GM10266 (cell line): ENCODE measurements around the gene AGRN.

Source experiments
- DNase-seq: peaks from one replicate; pipeline ENCODE4 v3.0.0; 2012; ENCODE audit errors: extremely low spot score
- TF ChIP-seq, protein P1 (sequence below): IDR thresholded peaks from 2 replicates; pipeline ENCODE4 v1.5.1; 2012; ENCODE audit warnings: mild to moderate bottlenecking, low read depth; ENCODE audit not compliant: control insufficient read depth, insufficient read depth; ENCODE audit errors: missing control alignments

AGRN gene

DNA sequence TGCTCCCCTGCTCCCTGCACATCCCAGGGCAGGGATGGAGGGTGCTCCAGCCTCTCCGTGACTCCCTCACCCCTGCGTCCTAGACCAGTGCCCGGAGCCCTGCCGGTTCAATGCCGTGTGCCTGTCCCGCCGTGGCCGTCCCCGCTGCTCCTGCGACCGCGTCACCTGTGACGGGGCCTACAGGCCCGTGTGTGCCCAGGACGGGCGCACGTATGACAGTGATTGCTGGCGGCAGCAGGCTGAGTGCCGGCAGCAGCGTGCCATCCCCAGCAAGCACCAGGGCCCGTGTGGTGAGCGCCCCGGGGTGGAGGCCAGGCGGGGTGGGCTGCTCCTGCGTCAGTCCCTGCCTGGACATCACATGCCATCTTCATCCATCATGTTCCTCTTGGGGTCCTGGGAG lies 22.0 kb downstream of the AGRN start:
- TF ChIP-seq, protein P1, sequence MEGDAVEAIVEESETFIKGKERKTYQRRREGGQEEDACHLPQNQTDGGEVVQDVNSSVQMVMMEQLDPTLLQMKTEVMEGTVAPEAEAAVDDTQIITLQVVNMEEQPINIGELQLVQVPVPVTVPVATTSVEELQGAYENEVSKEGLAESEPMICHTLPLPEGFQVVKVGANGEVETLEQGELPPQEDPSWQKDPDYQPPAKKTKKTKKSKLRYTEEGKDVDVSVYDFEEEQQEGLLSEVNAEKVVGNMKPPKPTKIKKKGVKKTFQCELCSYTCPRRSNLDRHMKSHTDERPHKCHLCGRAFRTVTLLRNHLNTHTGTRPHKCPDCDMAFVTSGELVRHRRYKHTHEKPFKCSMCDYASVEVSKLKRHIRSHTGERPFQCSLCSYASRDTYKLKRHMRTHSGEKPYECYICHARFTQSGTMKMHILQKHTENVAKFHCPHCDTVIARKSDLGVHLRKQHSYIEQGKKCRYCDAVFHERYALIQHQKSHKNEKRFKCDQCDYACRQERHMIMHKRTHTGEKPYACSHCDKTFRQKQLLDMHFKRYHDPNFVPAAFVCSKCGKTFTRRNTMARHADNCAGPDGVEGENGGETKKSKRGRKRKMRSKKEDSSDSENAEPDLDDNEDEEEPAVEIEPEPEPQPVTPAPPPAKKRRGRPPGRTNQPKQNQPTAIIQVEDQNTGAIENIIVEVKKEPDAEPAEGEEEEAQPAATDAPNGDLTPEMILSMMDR, result no peak
- no peak for DNase-seq

DNA sequence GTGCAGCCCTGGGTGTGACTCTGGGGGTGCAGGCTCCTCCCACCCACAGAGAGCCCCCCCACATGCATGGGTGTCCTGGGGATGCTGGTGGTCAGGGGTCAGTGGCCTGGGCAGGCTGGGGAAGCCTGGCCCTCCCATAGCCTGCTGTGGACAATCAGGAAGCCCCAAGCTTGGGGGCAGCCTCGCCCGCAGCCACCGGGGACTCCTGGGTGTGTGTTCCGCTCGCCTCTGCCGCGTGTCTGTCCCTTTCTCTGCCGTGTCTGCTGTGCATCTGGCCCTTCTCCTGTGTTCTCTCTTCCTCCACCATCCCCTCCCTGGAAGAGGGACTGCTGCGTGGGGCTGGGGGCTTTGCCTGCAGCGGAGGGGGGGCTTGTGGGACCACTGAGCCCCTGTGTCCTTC lies 22.9 kb downstream of the AGRN start:
- TF ChIP-seq, protein P1, result no peak
- no peak for DNase-seq

DNA sequence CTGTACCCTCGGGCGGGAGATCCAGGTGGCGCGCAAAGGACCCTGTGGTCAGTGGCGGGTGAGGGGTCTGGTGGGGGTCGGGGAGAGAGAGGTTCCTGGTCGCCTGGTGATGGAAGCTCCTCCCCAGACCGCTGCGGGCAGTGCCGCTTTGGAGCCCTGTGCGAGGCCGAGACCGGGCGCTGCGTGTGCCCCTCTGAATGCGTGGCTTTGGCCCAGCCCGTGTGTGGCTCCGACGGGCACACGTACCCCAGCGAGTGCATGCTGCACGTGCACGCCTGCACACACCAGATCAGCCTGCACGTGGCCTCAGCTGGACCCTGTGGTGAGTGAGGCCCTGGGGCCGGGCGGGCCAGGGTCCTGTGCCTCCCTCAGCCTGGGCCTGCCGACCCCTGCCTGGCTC lies 23.5 kb downstream of the AGRN start:
- TF ChIP-seq, protein P1, result no peak
- DNase-seq, result no peak

DNA sequence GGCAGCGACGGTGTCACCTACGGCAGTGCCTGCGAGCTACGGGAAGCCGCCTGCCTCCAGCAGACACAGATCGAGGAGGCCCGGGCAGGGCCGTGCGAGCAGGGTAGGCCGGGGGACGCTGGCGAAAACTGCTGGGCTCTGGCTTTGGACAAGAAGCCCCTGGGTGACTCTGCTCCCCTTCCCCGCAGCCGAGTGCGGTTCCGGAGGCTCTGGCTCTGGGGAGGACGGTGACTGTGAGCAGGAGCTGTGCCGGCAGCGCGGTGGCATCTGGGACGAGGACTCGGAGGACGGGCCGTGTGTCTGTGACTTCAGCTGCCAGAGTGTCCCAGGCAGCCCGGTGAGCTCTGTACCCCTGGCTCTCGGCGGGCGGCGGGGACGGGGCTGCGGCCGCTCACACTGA lies 24.0 kb downstream of the AGRN start:
- no peak for DNase-seq
- TF ChIP-seq, protein P1, result no peak

DNA sequence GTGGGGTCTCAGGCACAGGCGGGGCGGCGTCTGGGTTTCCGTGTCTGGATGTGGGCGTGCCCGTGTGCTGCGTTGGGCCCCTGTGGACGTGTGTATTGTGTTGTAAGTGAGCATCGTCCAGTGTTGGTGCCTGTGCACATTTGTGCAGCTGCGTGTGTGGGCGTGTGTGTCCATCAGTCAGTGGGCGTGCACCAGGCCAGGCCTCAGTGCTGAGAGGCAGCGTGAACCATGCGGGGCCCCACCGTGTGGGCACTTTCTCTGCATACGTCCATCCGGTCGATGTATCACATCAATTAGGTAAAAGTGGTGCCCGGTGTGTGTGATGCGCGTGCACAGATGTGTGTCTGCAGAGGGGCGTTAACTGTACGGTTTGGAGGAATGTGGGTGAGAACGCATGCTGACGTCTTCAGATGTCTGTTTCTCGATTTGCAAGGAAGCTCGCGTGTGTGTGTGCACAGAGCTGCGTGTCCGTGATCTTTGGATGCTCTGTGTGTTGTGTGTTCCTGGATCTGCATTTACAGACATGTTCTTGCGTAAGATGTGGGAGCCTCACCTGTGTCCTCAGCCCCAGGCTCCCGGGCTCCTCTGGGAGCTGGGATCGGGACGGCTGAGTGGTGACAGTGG lies 24.6 kb downstream of the AGRN start:
- no peak for DNase-seq
- TF ChIP-seq, protein P1, result no peak

DNA sequence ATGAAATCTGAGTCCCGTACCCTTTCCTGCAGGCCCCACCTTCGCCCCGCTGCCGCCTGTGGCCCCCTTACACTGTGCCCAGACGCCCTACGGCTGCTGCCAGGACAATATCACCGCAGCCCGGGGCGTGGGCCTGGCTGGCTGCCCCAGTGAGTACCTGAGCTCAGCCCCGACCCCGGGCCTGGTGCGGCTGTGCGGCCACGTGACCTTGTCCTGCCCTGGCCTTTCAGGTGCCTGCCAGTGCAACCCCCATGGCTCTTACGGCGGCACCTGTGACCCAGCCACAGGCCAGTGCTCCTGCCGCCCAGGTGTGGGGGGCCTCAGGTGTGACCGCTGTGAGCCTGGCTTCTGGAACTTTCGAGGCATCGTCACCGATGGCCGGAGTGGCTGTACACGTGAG lies 25.2 kb downstream of the AGRN start:
- TF ChIP-seq, protein P1, result no peak
- no peak for DNase-seq

DNA sequence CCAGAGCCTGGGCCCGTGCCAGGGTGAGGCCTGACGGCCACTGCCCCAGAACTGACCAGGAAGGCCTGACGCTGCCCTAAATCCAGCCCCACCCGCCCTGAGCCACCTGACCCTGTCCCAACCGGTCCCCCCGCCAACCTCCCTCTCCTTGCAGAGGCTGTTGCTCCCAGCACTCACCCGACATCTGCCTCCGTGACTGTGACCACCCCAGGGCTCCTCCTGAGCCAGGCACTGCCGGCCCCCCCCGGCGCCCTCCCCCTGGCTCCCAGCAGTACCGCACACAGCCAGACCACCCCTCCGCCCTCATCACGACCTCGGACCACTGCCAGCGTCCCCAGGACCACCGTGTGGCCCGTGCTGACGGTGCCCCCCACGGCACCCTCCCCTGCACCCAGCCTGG lies 26.3 kb downstream of the AGRN start:
- no peak for DNase-seq
- TF ChIP-seq, protein P1, result no peak
